Measurements from ENCODE around the gene BCAS4.
A peak's percentile ranks its signal among the peaks of the same experiment; 100 is the strongest.
"Not testable (repeated sequence)": the region's sequence is repeated elsewhere in the genome, so short reads cannot be mapped to it uniquely, and the experiment has no call there.

The BCAS4 gene

DNA sequence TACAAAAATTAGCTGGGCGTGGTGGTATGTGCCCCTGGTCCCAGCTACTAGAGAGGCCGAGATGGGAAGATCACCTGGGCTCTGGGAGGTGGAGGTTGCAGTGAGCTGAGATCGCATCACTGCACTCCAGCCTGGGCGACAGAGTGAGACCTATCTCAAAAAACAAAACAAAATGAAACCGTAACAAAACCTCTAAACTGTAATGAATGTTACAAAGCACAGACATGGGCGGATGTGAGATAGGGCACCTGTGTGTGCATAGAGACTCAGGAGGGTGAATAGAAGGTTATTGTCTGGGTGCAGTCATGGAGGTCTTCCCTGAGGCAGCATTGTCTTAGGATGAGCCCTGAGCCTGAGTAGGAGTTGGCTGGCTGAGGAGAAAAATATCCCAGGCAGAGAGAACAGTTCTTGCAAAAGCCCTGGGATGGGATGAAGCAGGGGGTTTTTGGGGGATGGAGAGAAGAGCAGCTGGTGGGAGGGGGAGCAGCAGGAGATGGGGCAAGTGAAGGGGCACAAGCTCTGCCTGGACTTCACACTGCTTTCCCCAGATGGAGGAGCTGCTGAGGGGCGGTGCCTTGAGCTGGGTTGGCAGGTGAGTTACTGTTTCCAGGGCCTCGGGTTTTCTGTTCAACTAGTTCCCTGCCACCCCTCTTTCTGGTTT, 5.2 kb downstream of the BCAS4 start:
- no peak for DNase-seq

DNA sequence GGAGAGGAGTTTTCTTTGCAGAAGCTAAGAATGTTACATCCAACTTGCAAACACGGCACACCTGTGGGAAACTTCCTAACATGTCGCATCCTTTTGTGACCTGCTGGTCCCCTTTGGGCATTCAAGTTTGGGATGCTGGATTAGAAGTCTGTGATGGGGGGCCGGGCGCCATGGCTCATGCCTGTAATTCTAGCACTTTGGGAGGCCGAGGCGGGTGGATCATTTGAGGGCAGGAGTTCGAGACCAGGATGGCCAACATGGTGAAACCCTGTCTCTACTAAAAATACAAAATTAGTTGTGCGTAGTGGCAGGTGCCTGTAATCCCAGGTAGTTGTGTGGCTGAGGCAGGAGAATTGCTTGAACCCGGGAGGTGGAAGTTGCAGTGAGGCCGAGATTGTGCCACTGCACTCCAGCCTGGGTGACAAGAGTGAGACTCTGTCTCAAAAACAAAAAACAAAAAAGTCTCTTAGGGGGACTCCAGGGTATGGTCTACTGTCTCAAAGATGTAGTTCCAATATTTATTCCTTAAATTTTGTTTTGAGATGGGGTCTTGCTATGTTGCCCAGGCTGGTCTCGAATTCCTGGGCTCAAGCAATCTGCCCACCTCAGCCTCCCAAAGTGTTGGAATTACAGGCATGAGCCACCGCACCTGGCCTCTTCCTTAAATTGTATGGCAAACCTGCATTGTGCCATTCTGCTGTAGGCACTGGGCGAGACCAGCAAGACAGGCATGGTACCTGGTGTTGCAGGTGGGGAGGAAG, 6.3 kb downstream of the BCAS4 start:
- not testable (repeated sequence) for DNase-seq

GRCh38 chr20:50801747-50802125, 6.9 kb downstream of the BCAS4 start:
- no peak for DNase-seq

DNA sequence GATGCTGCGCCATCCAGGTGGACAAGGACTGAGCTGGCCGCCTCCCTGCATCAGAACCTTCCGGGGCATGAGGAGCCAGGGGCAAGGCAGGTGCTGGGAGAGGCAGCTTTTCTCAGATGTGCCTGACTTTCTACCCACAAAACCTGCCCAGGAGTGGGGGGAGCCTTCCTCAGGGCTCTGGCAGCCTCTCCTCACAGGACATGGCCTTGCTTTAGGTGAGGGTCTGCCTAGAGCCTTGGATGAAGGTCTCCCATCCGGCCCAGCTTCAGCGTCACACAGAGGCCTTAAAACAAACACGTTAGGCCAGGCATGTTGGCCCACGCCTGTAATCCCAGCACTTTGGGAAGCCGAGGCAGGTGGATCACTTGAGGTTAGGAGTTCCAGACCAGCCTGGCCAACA, 7.4 kb downstream of the BCAS4 start:
- no peak for DNase-seq

- no peak for DNase-seq
These were observed 9.8 kb downstream of the BCAS4 start for GRCh38 chr20:50804437-50805348.

GRCh38 chr20:50805349-50805684, 10.5 kb downstream of the BCAS4 start:
- no peak for DNase-seq

- DNase-seq: no peak
These were observed 11.4 kb downstream of the BCAS4 start for GRCh38 chr20:50806126-50806768.

- no peak for DNase-seq
These were observed 15.2 kb downstream of the BCAS4 start for GRCh38 chr20:50810063-50810462.

GRCh38 chr20:50810842-50811241, 16.0 kb downstream of the BCAS4 start:
- no peak for DNase-seq

GRCh38 chr20:50813101-50813643, 18.3 kb downstream of the BCAS4 start:
- no peak for DNase-seq

GRCh38 chr20:50813801-50814200, 18.9 kb downstream of the BCAS4 start:
- no peak for DNase-seq

GRCh38 chr20:50814438-50815161, 19.7 kb downstream of the BCAS4 start:
- no peak for DNase-seq

DNA sequence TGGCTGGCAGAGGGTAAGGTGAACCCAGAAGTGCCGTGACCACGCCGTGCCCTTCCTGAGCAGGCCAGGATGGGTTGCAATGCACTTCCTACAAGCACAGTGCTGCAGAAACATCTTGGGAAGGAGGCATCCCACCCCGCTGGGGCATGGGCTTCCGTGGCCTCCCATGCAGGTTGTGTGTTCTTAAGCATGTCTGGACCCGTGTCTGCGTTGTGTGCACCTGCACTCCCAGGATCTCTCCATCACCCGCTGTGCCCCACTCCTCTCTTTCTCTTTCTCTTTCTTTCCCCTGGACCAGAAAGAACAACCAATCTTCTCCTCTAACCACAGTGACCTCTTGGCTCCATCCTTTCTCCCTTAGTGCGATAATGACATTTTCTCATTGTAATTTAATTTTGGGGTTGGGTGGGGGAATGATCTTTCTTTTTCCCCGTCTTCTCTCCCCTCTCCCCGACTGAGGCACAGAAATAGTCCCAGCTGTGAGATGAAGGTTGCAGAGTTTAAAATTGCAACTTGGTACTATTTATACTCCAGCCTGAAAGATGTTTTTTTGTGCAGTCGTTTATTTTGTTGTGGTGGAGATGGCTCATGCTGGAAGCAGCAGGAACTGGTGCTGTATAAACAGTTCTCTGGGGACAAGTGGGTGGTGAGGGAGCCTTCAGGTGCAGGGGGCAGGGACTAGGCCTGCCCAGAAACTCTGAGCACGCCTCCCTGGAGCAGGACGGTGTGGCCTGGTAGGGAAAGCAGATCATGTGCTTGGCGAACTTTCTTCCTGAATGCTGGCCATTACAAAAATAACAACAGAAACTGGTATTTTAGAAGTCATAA, 20.5 kb downstream of the BCAS4 start:
- DNase-seq: peak; percentile 15

GRCh38 chr20:50817776-50818172, 22.9 kb downstream of the BCAS4 start:
- no peak for DNase-seq

- DNase-seq: no peak
These were observed 24.5 kb downstream of the BCAS4 start for GRCh38 chr20:50819349-50819748.

GRCh38 chr20:50820515-50821256, 25.8 kb downstream of the BCAS4 start:
- no peak for DNase-seq

GRCh38 chr20:50821257-50821921, 26.5 kb downstream of the BCAS4 start:
- DNase-seq: no peak

DNA sequence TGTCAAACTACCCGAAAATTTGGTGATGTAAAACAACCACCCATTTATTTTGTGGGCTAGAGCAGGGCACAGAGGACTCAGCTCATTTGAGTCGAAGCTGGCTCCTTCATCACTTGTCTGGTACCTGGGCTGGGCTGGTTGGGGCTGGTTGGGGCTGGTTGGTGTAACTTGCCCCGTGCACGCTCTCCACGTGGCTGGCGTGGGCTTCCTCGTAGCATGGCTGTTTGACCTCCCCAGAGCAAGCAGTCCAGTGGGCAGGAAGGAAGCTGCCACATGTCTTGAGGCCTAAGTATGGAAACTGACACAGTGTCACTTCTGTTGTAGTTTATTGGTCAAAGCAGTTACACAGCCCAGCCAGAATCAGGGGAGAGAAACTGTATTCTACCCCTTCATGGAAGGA, 27.1 kb downstream of the BCAS4 start:
- no peak for DNase-seq

- DNase-seq: no peak
These were observed 28.5 kb downstream of the BCAS4 start for GRCh38 chr20:50823319-50823718.

DNA sequence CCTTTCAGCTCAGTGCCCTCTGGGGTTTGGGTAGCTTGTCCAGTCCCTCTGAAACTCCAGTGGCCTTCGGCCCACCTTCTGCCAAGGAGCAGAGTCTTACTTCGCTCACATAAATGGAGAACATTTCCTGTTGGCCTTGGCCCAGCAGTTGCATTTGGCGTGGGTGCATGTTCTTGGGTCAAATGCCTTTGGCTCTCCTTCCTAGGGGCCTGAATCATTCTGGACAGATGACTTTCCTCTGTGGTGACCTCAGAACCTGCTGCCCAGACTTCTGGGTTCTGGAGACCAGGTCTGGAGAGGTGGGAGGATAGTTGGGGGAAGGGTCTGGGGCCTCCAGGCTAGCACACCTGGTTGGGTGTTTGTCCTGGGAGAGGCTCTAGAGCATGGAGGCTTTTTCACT, 29.3 kb downstream of the BCAS4 start:
- DNase-seq: peak; percentile 30

Data from fibroblast of upper back skin (primary cell).